B cell (primary cell): ENCODE results near the gene SERPINE1.

Experiments used
- EZH2 ChIP-seq: IDR thresholded peaks from 2 replicates; pipeline ENCODE4 v1.6.1; 2012; ENCODE audit warnings: borderline replicate concordance, low read depth, mild to moderate bottlenecking, moderate library complexity, low read length; ENCODE audit not compliant: insufficient read depth, poor library complexity, severe bottlenecking
- TF ChIP-seq, protein P1 (sequence below): fragments of 200-600 bp; IDR thresholded peaks from one replicate; pipeline ENCODE4 v1.8.0; 2022; ENCODE audit warnings: antibody characterized with exemption, mild to moderate bottlenecking

DNA sequence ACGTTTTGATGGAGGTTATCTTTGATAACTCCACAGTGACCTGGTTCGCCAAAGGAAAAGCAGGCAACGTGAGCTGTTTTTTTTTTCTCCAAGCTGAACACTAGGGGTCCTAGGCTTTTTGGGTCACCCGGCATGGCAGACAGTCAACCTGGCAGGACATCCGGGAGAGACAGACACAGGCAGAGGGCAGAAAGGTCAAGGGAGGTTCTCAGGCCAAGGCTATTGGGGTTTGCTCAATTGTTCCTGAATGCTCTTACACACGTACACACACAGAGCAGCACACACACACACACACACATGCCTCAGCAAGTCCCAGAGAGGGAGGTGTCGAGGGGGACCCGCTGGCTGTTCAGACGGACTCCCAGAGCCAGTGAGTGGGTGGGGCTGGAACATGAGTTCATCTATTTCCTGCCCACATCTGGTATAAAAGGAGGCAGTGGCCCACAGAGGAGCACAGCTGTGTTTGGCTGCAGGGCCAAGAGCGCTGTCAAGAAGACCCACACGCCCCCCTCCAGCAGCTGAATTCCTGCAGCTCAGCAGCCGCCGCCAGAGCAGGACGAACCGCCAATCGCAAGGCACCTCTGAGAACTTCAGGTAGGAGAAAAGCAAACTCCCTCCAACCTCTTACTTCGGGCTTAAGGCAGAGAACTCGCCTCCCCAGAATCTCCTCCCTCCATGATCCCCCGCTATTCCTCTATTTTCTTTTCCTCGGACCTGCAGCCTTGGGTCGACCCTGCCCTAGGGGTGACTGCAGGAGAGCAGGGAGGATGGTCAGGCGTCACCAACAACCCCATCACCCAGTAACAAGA is at the start of gene SERPINE1:
- TF ChIP-seq, protein P1, sequence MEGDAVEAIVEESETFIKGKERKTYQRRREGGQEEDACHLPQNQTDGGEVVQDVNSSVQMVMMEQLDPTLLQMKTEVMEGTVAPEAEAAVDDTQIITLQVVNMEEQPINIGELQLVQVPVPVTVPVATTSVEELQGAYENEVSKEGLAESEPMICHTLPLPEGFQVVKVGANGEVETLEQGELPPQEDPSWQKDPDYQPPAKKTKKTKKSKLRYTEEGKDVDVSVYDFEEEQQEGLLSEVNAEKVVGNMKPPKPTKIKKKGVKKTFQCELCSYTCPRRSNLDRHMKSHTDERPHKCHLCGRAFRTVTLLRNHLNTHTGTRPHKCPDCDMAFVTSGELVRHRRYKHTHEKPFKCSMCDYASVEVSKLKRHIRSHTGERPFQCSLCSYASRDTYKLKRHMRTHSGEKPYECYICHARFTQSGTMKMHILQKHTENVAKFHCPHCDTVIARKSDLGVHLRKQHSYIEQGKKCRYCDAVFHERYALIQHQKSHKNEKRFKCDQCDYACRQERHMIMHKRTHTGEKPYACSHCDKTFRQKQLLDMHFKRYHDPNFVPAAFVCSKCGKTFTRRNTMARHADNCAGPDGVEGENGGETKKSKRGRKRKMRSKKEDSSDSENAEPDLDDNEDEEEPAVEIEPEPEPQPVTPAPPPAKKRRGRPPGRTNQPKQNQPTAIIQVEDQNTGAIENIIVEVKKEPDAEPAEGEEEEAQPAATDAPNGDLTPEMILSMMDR = no peak
- no peak for TF ChIP-seq EZH2
